Activated CD4-positive, alpha-beta T cell treated with anti-CD3 and anti-CD28 coated beads, Interleukin-2, amount 50 U/mL, for 1 hour (primary cell): Measurements from ENCODE around the gene SLCO1C1.

ENCODE experiments used
- DNase-seq: peaks from one replicate; pipeline ENCODE4 v3.0.0-alpha.2; 2020

The SLCO1C1 gene

DNA sequence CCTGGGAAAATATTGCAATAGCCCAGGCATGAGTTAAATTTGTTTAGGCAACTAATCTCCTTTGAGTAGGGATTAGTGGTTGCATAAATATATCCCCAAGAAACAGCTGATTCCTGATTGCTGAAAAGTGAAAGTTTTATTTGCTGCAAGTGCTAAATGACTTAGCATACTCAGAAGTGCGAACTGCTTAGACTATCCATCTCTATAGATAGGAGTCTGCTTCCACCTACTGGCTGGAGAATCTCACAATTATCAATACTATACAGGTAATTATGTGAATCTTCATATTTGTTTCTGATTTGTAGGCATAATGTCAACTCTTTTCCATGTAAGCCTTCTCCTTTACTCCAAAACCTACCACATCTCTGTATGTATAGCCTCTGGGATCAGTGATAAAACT lies 103.4 kb downstream of the SLCO1C1 start:
- no peak for DNase-seq

DNA sequence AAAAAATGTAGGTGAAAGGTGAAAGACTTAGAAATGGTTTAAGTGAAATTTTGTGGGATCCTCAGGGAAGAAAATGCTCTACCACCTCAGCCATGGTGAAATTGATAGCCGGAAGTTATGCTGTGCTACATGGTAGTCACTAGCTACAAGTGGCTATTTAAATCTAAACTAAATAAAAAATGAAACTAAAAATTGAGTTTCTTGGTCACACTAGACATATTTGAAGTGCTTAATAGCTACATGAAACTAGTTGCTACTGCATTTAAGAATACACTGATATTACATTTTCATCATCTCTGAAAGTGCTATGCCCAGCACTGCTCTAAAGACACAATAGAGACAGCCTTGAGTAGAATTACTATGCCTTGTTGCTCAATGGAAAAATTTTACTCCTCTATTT lies 105.0 kb downstream of the SLCO1C1 start:
- no peak for DNase-seq

DNA sequence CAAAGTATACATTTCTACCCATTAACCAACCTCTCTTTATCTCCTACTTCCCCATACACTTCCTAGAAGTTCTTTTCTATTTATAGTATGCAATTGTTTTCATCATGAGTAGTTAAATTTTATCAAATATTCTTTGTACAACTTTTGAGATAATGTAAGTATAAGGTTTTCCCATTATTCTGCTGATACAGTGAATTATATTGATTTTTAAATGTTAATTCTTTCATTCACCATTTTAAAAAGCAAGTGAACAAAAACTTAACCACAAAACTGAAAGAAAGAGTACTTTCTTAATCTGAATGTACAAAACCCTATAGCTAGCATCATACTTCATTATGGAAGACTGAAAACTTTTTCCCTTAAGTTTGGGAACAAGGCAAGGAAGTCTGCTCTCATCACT lies 105.9 kb downstream of the SLCO1C1 start:
- no peak for DNase-seq
